Skeletal muscle satellite cell (primary cell): ENCODE results near the gene UROS.

Experiments used
- H3K27me3 ChIP-seq: 2 replicates; pipeline ENCODE4 v1.7.0; 2013; ENCODE audit warnings: low read length; ENCODE audit not compliant: control insufficient read depth, insufficient read depth
- H3K36me3 ChIP-seq: 2 replicates; pipeline ENCODE4 v1.7.0; 2013; ENCODE audit warnings: mild to moderate bottlenecking, control low read depth, low read length; ENCODE audit not compliant: insufficient read depth
- H3K4me1 ChIP-seq: 2 replicates; pipeline ENCODE4 v1.7.0; 2013; ENCODE audit warnings: low read length; ENCODE audit not compliant: control insufficient read depth, insufficient read depth
- H3K4me2 ChIP-seq: 2 replicates; pipeline ENCODE4 v1.7.0; 2013; ENCODE audit warnings: mild to moderate bottlenecking, low read length
- H3K4me3 ChIP-seq: 2 replicates; pipeline ENCODE4 v1.7.0; 2013; ENCODE audit warnings: low read length
- H3K9ac ChIP-seq: 2 replicates; pipeline ENCODE4 v1.7.0; 2013; ENCODE audit warnings: mild to moderate bottlenecking, low read depth, low read length, moderate library complexity
- H3K9me3 ChIP-seq: replicated peaks from 2 replicates; pipeline ENCODE4 v1.7.0; 2013; ENCODE audit warnings: mild to moderate bottlenecking, control low read depth, low read length

The UROS gene

DNA sequence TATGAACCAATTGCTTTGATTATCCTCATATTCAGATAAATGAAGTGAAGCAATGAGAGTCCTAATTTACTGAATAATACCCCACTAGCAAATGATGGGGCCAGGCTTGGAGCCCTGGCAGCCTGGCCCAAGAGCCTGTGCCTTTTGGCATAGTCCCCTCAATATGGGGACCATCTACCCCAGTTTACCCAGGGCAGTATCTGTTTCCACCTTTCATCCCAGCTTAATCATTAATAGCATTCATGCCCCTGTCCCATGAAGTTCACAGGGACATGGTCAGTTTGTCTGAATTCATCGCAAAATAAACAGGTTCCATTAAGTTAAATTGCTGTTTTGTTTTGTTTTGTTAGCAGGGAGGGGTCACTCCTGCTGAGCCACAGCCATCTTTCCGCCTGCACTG is 25.8 kb upstream of the UROS start:
- Histone ChIP-seq H3K4me2 (no peak overlapping the region), H3K36me3 (peaks cover 53% of the 10 kb centered on the region), H3K27me3 (no peaks in the 10 kb centered on the region), H3K4me3 (no peak overlapping the region), H3K9me3 (no peaks in the 10 kb centered on the region), H3K4me1 (no peaks in the 10 kb centered on the region), H3K9ac (no peak overlapping the region)

DNA sequence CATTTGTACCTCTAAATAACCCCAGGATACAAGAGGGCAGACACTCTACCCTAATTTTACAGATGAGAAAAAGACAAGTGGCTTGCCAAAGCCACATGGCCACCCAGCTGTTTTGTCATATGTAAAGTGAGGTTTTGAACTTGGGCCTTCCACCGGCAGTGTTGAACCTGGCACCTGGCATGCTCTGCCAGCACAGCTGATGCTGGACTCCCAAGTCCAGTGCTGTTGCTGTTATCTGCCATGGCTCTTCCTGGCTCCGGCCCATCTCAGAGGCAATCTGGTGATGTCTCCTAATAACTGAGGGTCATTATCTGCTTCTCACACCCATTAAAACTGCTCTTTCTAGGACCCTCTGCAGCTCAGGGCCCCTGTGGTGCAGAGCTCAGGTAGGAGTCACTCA is 25.3 kb upstream of the UROS start:
- Histone ChIP-seq H3K4me2 (no peak overlapping the region), H3K4me3 (no peak overlapping the region), H3K9me3 (no peaks in the 10 kb centered on the region), H3K27me3 (no peaks in the 10 kb centered on the region), H3K4me1 (no peaks in the 10 kb centered on the region), H3K36me3 (peaks cover 49% of the 10 kb centered on the region), H3K9ac (no peak overlapping the region)

DNA sequence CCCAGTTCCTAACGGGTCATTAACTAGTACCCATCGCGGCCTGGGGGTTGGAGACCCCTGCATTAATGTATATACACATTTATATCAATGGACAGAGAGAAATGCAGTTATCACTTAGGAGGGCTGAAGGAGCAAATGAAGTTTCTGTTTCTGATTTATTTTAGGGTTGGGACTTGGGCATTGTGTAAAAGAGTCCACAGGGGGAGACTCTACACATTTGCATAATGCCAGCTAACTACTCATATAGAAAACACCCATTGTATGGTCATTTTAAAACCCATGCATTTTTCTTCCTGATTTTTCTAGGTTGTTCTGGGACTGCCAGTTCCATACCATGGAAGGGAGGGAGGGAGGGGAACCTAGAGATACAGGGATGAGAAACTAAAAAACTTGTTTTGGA is 23.8 kb upstream of the UROS start:
- Histone ChIP-seq H3K4me3 (no peak overlapping the region), H3K4me1 (no peaks in the 10 kb centered on the region), H3K36me3 (peaks cover 44% of the 10 kb centered on the region), H3K9me3 (no peaks in the 10 kb centered on the region), H3K9ac (no peak overlapping the region), H3K4me2 (no peak overlapping the region), H3K27me3 (no peaks in the 10 kb centered on the region)

DNA sequence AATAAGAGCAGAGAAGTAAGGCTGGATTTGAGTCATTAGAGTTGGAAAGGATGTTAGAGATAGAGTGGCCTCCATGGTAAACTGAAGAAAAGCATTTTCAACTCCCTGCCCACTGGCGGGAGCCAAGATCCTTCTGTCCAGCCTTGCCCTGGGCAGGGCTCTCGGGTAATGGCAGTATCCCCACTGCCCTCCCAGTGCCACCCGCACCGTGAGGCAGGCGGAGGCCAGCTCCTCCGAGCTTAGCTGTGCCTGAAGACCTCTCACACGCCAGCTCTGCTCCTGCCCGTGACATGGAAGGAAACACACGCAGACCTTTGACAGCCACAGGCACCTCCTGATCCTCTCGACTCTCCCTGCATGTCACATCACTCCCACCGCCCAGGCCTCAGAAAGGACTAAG is 22.6 kb upstream of the UROS start:
- Histone ChIP-seq H3K36me3 (peaks cover 52% of the 10 kb centered on the region), H3K4me1 (peaks cover 7% of the 10 kb centered on the region), H3K9ac (no peak overlapping the region), H3K9me3 (no peaks in the 10 kb centered on the region), H3K4me3 (no peak overlapping the region), H3K27me3 (no peaks in the 10 kb centered on the region), H3K4me2 (no peak overlapping the region)

DNA sequence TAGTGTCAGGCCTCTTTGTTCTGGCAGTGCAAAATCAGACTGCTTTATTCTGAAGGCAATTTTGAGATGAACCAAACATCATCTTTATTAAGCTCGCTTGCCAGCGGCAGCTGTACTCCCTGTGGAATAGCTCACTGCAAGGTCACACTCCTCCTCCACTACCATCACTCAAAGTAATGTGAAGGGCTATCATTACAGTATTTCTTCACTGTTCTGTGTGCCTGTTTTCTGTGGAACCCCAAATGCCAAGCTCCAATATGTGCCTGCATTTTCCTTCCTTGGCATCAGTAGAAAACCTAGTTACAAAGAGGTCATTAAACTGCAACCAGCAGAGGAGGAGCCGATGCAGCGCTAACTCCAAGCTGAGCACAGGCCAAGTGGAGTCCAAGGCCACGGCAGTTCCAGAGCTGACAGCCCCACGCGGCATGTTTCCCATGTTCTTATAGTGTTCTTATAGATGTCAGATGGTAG is 21.7 kb upstream of the UROS start:
- Histone ChIP-seq H3K27me3 (no peaks in the 10 kb centered on the region), H3K9me3 (no peaks in the 10 kb centered on the region), H3K4me2 (no peak overlapping the region), H3K4me1 (peaks cover 9% of the 10 kb centered on the region), H3K4me3 (no peak overlapping the region), H3K36me3 (peaks cover 57% of the 10 kb centered on the region), H3K9ac (no peak overlapping the region)

DNA sequence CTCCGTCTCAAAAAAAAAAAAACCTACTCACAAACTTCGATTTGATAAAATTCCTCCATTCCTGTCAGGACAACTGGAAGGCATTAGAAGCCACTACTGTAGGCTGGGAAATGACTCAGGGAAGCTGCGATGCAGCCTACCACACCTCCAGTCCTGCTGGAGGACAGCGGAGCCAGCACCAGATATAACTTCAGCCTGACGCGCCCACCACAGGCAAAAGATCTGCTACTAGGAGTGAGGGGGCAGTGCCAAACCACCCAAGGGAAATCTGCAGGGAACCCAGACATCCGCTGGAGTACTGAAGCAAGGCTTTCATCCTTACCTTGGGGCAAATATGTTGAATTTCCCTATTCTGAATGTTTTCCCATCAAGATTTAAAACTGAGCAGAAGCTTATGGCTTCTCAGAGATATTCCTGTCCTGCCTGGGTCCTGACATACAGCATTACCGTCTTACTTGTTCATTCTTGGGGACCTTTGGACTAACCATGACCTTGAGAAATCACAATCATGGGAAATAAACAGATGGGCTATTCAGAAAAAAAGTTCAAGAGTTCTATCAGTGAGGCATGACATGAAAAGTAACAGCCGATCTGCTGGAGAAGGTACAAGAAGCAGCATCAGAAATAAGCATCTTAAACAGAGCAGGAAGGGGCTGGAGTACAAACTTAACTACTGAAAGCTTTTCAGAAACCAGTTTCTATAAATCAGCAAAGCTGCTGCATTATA is 20.7 kb upstream of the UROS start:
- Histone ChIP-seq H3K4me3 (no peak overlapping the region), H3K9me3 (no peaks in the 10 kb centered on the region), H3K4me1 (peaks cover 9% of the 10 kb centered on the region), H3K27me3 (no peaks in the 10 kb centered on the region), H3K4me2 (no peak overlapping the region), H3K36me3 (peaks cover 53% of the 10 kb centered on the region), H3K9ac (no peak overlapping the region)

DNA sequence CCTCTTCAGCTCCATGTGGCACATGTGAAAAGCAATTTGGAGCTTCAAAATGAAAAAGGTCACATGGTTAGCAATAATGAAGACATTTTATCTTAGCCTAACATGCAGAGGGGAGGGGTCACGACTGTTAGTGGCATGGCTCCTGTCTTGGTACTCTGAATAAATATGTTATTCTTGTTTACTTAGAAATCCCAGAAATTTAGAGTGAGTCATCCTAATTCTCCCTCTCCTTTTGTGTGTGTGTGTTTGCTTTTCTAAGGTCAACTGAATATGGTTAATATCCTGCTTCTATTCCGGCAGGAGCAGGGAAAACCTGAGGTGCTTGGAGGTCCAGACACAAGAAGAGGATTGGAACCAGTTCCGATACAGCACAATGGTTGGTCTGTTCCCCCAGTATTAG is 17.9 kb upstream of the UROS start:
- Histone ChIP-seq H3K4me3 (no peak overlapping the region), H3K4me1 (peaks cover 9% of the 10 kb centered on the region), H3K9ac (no peak overlapping the region), H3K36me3 (peaks cover 70% of the 10 kb centered on the region), H3K9me3 (no peaks in the 10 kb centered on the region), H3K4me2 (no peak overlapping the region), H3K27me3 (no peaks in the 10 kb centered on the region)

DNA sequence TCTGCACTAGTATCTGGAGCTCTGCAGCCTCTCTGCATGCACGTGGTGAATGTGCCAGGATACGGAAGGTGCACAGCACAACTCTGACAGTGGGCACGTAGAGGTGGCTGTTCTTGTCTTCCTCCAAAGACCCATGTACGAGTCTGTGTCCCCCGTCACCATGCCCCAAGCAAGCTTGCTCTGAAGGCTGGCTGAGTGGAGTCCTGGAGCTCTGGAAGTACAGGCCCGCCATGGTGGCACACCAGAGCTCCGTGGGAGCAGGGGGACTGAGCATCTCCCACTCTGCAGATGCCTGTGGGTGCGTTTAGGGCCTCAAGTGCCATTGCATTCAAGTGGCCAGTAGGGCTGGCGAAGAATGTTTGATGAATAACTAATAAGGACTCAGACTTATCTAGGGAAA is 17.3 kb upstream of the UROS start:
- no peaks in the 10 kb centered on the region for H3K9me3 ChIP-seq
- peaks cover 70% of the 10 kb centered on the region for H3K36me3 ChIP-seq
- peaks cover 9% of the 10 kb centered on the region for H3K4me1 ChIP-seq
- H3K9ac ChIP-seq = no peak overlapping the region
- H3K4me3 ChIP-seq = no peak overlapping the region
- no peak overlapping the region for H3K4me2 ChIP-seq
- H3K27me3 ChIP-seq = no peaks in the 10 kb centered on the region

DNA sequence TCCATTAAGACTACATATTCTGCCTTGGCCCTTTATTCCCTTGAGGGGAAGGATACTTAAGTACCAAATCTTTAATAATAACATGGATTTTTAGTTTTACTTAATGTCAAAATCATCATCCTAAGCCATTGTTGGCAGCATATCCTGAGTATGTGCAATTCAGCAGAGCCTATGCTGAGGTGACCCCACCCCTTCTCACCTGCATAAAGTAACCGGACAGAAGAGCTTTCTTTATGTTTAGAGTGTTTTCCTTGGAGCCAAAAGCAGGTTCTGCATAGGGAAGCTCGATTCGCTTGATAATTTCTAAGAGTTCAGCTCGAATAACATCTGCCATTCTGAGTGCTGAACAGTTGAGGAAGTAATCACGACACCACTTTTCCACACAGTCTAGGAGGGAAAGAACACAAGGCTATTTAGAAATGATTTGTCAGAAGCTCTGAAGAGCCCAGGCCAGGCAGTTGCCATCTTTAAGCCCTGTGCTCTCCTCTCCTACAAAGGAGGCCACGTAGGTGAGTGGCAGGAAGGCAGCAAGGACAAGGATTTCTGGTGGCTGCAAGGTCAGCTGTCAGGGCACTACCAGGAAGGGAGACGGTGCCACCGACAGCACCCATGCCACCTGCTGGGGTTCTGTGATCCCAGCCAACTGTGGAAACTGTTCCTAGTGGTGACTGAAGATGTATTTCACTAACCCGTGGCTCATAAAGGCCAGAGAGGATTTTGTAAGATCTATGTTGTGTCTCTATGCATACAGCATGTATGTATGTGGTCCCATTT is 15.9 kb upstream of the UROS start:
- H3K9me3 ChIP-seq = no peaks in the 10 kb centered on the region
- no peak overlapping the region for H3K4me3 ChIP-seq
- H3K27me3 ChIP-seq = no peaks in the 10 kb centered on the region
- H3K9ac ChIP-seq = no peak overlapping the region
- H3K36me3 ChIP-seq = peaks cover 71% of the 10 kb centered on the region
- H3K4me1 ChIP-seq = peaks cover 9% of the 10 kb centered on the region
- no peak overlapping the region for H3K4me2 ChIP-seq

DNA sequence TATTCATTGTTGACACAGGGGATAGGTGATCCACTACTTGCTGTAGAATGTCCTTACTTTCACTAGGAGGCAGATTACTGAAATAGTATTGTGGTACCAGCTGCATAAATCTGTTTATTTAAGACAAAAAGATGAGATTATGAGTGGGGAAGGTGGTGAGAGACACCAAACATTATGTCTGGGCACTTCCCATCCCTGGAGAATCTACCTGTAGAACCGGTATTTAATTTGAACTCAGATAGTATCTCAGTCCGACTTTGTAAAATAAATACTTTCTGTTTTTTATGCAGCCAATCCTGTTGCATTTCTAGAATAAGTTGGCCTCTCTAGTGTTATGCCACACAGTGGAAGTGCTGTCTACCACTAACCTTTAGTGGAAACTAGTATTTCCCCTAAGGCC is 13.7 kb upstream of the UROS start:
- peaks cover 82% of the 10 kb centered on the region for H3K36me3 ChIP-seq
- H3K27me3 ChIP-seq = no peaks in the 10 kb centered on the region
- no peak overlapping the region for H3K9ac ChIP-seq
- H3K4me2 ChIP-seq = no peak overlapping the region
- no peaks in the 10 kb centered on the region for H3K9me3 ChIP-seq
- H3K4me1 ChIP-seq = peaks cover 9% of the 10 kb centered on the region
- no peak overlapping the region for H3K4me3 ChIP-seq

DNA sequence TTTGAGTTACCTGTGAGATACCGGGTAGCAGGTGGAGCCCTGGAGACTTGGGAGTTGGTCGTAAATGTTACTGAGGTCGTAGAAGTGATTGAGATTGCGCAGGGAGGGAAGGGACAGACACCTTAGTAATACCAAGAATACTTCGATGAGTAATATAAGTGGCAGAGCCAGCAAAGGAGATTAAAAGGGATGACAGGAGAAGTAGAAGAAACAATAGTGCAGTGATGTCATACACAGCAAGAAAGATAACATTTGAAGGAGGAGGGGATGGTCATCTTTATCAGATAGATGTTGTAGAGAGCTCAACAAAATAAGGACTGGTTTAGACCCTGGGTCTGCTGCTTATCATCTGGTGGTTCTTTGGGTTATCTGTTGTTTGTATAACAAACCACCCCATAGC is 5.3 kb upstream of the UROS start:
- H3K4me2 ChIP-seq = no peak overlapping the region
- no peaks in the 10 kb centered on the region for H3K9me3 ChIP-seq
- no peak overlapping the region for H3K9ac ChIP-seq
- no peak overlapping the region for H3K4me3 ChIP-seq
- no peaks in the 10 kb centered on the region for H3K27me3 ChIP-seq
- peaks cover 22% of the 10 kb centered on the region for H3K4me1 ChIP-seq
- H3K36me3 ChIP-seq = peaks cover 61% of the 10 kb centered on the region

DNA sequence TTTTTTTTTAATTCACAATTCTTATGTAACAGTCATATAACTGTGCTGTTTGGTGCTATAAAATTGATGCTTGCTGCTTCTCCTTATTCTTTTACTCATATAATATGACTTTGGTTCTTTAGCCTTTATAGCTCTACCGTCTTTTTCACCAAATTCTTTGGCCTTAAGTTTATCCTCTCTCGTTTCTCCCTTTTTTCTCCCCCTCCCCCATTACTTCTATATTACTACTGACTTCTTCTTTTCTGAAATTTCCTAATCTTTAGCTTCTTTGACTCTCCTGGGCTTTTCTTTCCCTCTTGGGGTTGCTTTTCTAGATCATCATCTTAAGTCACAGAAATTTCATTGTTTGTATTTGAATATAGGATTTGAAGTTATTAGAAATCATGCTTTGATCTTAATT is 4.1 kb upstream of the UROS start:
- Histone ChIP-seq H3K9ac (no peak overlapping the region), H3K4me1 (peaks cover 23% of the 10 kb centered on the region), H3K4me3 (no peak overlapping the region), H3K4me2 (no peak overlapping the region), H3K27me3 (no peaks in the 10 kb centered on the region), H3K36me3 (peaks cover 52% of the 10 kb centered on the region), H3K9me3 (no peaks in the 10 kb centered on the region)
